ENCODE measurements around the gene BCL7C.

The BCL7C gene

DNA sequence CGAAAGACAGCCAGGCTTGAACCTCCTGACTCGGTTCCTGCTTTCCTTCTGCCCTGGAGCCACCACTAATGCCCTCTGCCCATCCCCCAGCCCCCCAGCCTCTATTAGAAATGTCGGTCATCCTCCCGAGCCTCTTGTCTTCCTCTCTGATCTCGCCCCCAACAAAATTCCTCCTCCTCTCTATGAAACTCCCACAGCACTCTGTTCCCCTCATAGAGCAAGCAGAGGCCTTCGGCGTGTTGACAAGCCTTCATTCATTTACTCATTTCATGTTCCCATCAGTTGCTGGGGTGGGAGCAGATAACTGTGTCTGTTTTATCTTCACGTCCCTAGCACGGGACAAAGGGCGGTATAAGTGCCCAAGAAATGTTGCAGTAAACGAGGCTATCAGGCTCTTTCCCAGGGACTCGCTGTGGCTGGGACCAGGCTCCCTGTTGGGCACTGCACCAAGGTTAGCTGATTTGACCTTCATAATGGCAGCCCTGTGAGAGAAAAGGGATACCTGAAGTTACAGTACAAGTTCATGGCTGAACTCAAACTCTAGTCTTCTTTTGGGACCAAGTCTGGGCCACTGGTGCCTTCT lies 37.3 kb upstream of the BCL7C start:
- no peak for DNase-seq (ENCODE audit: extremely low read depth, low read depth)
- no peak for TF ChIP-seq CTCF (IDR thresholded peaks at IDR 0.05; ENCODE audit: low read depth, low read length)

- TF ChIP-seq CTCF (IDR thresholded peaks at IDR 0.05; ENCODE audit: low read depth, low read length): no peak
- no peak for DNase-seq (ENCODE audit: extremely low read depth, low read depth)
Measured at GRCh38 chr16:30930160-30930571, 36.3 kb upstream of the BCL7C start.

GRCh38 chr16:30929167-30929566 lies 35.3 kb upstream of the BCL7C start:
- no peak for TF ChIP-seq CTCF (IDR thresholded peaks at IDR 0.05; ENCODE audit: low read depth, low read length)
- DNase-seq (ENCODE audit: extremely low read depth, low read depth): no peak

- DNase-seq (ENCODE audit: extremely low read depth, low read depth): no peak
- no peak for TF ChIP-seq CTCF (IDR thresholded peaks at IDR 0.05; ENCODE audit: low read depth, low read length)
Measured at GRCh38 chr16:30928390-30928789, 34.5 kb upstream of the BCL7C start.

DNA sequence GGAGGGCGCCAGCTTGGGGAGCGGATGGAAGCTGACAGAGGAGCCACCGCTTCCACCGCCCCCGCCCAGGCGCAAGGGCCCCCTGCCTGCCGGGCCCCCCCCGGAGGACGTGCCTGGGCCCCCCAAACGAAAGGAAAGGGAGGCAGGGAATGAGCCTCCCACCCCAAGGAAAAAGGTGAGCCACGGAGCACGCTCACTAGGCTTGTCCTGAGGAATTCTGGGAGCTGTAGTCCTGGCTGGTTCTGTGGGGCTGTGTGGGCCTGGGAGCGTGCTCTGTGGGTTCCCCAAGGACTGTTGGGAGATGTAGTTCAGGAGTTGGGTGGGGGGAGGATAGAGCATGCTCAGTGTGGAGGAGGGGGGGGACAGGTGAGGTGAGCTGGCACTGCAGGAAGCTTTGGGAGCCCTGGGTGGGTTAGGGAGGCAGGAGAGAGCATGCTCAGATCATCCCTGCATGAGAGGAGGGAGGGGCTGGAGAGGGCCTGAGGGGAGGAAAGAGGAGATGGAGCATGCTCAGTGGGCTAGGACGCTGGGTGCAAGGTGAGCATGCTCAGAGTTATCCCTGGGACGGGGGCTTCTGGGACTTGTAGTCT lies 34.0 kb upstream of the BCL7C start:
- no peak for TF ChIP-seq CTCF (IDR thresholded peaks at IDR 0.05; ENCODE audit: low read depth, low read length)
- no peak for DNase-seq (ENCODE audit: extremely low read depth, low read depth)

DNA sequence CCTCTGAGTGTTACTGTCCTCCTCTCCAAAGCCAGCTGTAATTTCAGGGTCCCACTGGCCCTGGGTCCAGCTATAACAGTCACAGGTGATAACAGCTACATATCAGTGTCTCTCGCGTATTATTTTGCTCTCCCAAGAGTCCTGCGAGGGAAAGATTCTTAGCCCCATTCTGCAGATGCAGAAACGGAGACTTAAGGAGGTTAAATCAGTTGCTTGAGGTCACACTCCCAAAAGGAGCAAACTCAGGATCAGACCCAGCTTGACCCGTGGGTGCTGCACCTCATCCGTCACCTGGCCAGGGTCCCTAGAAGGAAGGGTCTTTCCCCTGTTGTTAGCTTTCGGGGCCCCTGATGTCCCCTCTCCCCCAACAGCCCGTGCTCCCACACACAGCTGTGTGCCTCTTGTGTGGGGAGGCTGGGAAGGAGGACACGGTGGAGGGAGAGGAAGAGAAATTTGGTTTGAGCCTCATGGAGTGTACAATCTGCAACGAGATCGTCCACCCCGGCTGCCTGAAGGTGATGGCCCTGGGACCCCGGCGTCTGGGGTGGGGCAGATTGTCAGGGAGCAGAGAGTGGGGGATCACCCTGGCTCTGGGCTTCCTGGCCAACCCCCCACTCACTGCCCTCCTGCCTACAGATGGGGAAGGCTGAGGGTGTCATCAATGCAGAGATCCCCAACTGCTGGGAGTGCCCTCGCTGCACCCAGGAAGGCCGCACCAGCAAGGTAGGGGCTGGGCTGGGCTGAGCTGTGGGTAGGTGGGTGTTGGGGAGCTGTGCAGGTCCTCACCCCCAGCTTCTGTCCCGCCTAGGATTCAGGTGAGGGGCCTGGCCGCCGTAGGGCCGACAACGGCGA lies 33.3 kb upstream of the BCL7C start:
- DNase-seq (ENCODE audit: extremely low read depth, low read depth): no peak
- no peak for TF ChIP-seq CTCF (IDR thresholded peaks at IDR 0.05; ENCODE audit: low read depth, low read length)

Data from AG09319 (cell line).